AG04450 (cell line): ENCODE measurements around the gene ZBTB25. TPM values are rescaled to one million over a fixed set of nuclear protein-coding genes. Genes with fewer than 3 reads are reported as not detected.

Experiments used
- CTCF ChIA-PET: fragments of 300-600, 350-600 bp; formaldehyde crosslinking; extraction: SDS; loops from one replicate; lab custom pipeline; 2022; ENCODE audit warnings: antibody characterized with exemption, inconsistent platforms; lab: Charles Lee
- POLR2A ChIA-PET: fragments of 350-600 bp; formaldehyde crosslinking; extraction: SDS; loops from one replicate; lab custom pipeline; 2021; ENCODE audit warnings: antibody characterized with exemption, inconsistent platforms; lab: Yijun Ruan, JAX
- DNase-seq: peaks from one replicate; pipeline ENCODE4 v3.0.0-alpha.2; 2011; ENCODE audit warnings: low read depth, low spot score
- H3K27ac ChIP-seq: one replicate; pipeline ENCODE4 v1.5.1; 2012; ENCODE audit warnings: low read depth, low read length, control low read depth
- H3K27me3 ChIP-seq: one replicate; pipeline ENCODE4 v1.6.0; 2012; ENCODE audit warnings: low read length; ENCODE audit not compliant: control insufficient read depth, insufficient read depth
- H3K4me3 ChIP-seq: 2 replicates; pipeline ENCODE4 v1.5.1; 2011; ENCODE audit warnings: mild to moderate bottlenecking, low read depth, low read length, control low read depth
- H3K9me3 ChIP-seq: 2 replicates; pipeline ENCODE4 v1.5.1; 2012; ENCODE audit warnings: low read length; ENCODE audit not compliant: control insufficient read depth, insufficient read depth
- CTCF ChIP-seq: IDR thresholded peaks from 2 replicates; pipeline ENCODE4 v1.5.1; 2011; ENCODE audit warnings: low read depth, low read length, control low read depth, inconsistent platforms
- polyA plus RNA-seq: library from polyadenylated mRNA; depleted of rRNA; stranded (reverse); fragments of >200 nt; gene quantifications from 2 replicates; pipeline ENCODE4 v1.2.3, GENCODE V29; 2011

ZBTB25 gene
- polyA plus RNA-seq, 1 experiment = 7.3 TPM

GRCh38 chr14:64540208-64541202, 36.9 kb upstream of the ZBTB25 start, which contains the start of gene HSPA2:
HSPA2 (plus strand) TSS chr14:64540741; CDS start chr14:64540850, 109 bp downstream.
- peak within 1 kb of the TSS; percentile 89 for H3K27ac ChIP-seq
- peaks cover 10% of the 10 kb centered on the region for H3K27me3 ChIP-seq
- CTCF ChIA-PET = interaction anchor here (0.5 to 6.1 kb wide), 38 partner anchors 9 to 1153 kb away, joined by 3 to 73 read pairs (median 4); partner anchors contain the start of gene MTHFD1
- peak; percentile 86 for TF ChIP-seq CTCF
- DNase-seq = peak; percentile 99
- H3K9me3 ChIP-seq = peaks cover 14% of the 10 kb centered on the region
- POLR2A ChIA-PET = interaction anchor here (0.7 to 3.2 kb wide), 25 partner anchors 8 to 874 kb away, joined by 3 to 35 read pairs (median 4); partner anchors contain the start of genes FNTB, MTHFD1, PPP1R36 and ZBTB1
- H3K4me3 ChIP-seq = peak within 1 kb of the TSS; percentile 69

GRCh38 chr14:64536488-64537245, 33.0 kb upstream of the ZBTB25 start:
- POLR2A ChIA-PET = no interaction called here
- Histone ChIP-seq H3K27me3 (peaks cover 6% of the 10 kb centered on the region), H3K4me3 (no peak overlapping the region), H3K27ac (no peak overlapping the region), H3K9me3 (peaks cover 11% of the 10 kb centered on the region)
- DNase-seq = peak; percentile 4
- no peak for TF ChIP-seq CTCF
- CTCF ChIA-PET = interaction anchor here (0.5 to 2.1 kb wide), 3 partner anchors 27 to 101 kb away, joined by 3 to 6 read pairs (median 6); no protein-coding TSS in a partner anchor

GRCh38 chr14:64531567-64531966, 27.9 kb upstream of the ZBTB25 start:
- Histone ChIP-seq H3K9me3 (no peaks in the 10 kb centered on the region), H3K4me3 (no peak overlapping the region), H3K27ac (no peak overlapping the region), H3K27me3 (no peaks in the 10 kb centered on the region)
- POLR2A ChIA-PET = no interaction called here
- TF ChIP-seq CTCF = no peak
- CTCF ChIA-PET = interaction anchor here (1.0 kb wide), 1 partner anchor 20 kb away, joined by 3 read pairs; no protein-coding TSS in a partner anchor
- DNase-seq = no peak

- POLR2A ChIA-PET = no interaction called here
- no peaks in the 10 kb centered on the region for H3K9me3 ChIP-seq
- TF ChIP-seq CTCF = no peak
- H3K4me3 ChIP-seq = no peak overlapping the region
- DNase-seq = no peak
- CTCF ChIA-PET = interaction anchor here (1.1 to 8.3 kb wide), 2 partner anchors 15 to 146 kb away, joined by 3 to 60 read pairs; no protein-coding TSS in a partner anchor
- no peaks in the 10 kb centered on the region for H3K27me3 ChIP-seq
- H3K27ac ChIP-seq = no peak overlapping the region
Observed at GRCh38 chr14:64525354-64525753, 21.7 kb upstream of the ZBTB25 start.
